Measurements from ENCODE around the gene RASGRF1. TPM values are rescaled to one million over a fixed set of nuclear protein-coding genes. Genes with fewer than 3 reads are reported as not detected.
A peak's percentile ranks its signal among the peaks of the same experiment; 100 is the strongest.

The RASGRF1 gene
- total and polyA plus RNA-seq, 9 of the 15 experiments (the other 6 are each of a cell fraction or from before 2014, with no cell fraction given) = 0.03 to 0.58 (median 0.06) TPM; not detected in 1

DNA sequence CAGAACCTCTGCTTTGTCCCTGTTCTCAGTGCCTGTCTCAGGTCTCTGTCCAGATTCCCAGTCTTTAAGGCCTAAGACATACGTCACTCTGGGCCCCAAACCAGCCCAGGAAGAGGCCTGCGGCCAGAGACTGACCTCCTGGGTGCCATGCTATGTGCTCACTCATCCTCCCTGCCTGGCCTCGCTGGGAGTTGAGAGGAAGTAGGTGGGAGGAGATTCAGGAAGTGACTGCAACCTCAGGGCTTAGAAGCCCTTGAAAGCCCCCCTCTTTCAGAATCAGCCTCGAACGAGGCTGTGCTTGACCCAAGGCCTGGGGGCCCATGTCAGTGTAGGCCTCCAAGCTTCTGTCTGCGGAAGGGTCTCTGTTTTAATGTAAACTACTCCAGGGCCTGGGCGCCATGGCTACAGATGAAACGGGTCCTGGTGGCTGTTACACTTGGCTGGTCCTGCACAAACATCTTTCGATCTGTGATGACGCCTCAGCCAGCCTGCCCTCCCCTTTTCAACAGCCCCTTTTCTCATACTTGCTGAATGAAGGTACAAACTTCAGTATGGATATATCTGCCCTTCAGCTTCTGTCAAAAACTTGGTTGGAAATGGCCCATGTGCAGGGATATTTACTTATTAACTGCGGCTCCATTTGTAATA is 11.7 kb downstream of the RASGRF1 start:
- CTCF ChIA-PET (ENCODE audit: low intra/inter-chr PET ratio) = no interaction called here
- peak overlapping the region; percentile 28 for H2AFZ ChIP-seq (ENCODE audit: low read depth, low read length)
- no peak overlapping the region for H3K9ac ChIP-seq (ENCODE audit: insufficient read depth in 1 of 2, low read depth in 2 of 2, low read length in 2 of 2)
- H3K9me1 ChIP-seq (ENCODE audit: control insufficient read depth, insufficient read depth, low read length) = no peaks in the 10 kb centered on the region
- TF ChIP-seq SPI1 (IDR thresholded peaks at IDR 0.05; ENCODE audit: borderline replicate concordance, low read depth, low read length) (peak; percentile 46; the same call in 1 of the 2 replicates), SIRT6 (IDR thresholded peaks at IDR 0.05; ENCODE audit: low read depth, low read length) (no peak)
- H4K20me1 ChIP-seq (replicated peaks; ENCODE audit: control insufficient read depth, insufficient read depth, low read length) = peaks cover 12% of the 10 kb centered on the region; the same call in 1 of the 2 replicates
- H3K4me1 ChIP-seq (replicated peaks in 1 of 2; ENCODE audit: control insufficient read depth in 2 of 2, insufficient read depth in 2 of 2, low read length in 2 of 2) = no peaks in the 10 kb centered on the region; a peak in 1 of 5 replicates
- H3K9me3 ChIP-seq (replicated peaks; ENCODE audit: control insufficient read depth, insufficient read depth, low read depth, low read length) = no peaks in the 10 kb centered on the region
- POLR2A ChIA-PET = no interaction called here
- H3K36me3 ChIP-seq (ENCODE audit: control insufficient read depth, insufficient read depth, low read length) = no peaks in the 10 kb centered on the region
- peaks cover 0 to 26% of the 10 kb centered on the region in 2 experiments; a peak in 3 of 5 replicates for H3K27me3 ChIP-seq (ENCODE audit: control insufficient read depth in 2 of 2, insufficient read depth in 2 of 2, low read length in 2 of 2)
- WGBS (ENCODE audit: insufficient coverage, low coverage, missing lambda C conversion rate) = 13% methylated on average over 11 of the region's 11 CpGs
- no peak overlapping the region for H3K27ac ChIP-seq (ENCODE audit: extremely low read depth, low read depth, low read length)
- BruUV-seq (replicated peaks) = no TSS peak
- no peak overlapping the region for H3K4me2 ChIP-seq (ENCODE audit: insufficient read depth, low read length)
- H3K4me3 ChIP-seq = no peak overlapping the region
- FAIRE-seq (no peak), ATAC-seq (no peak), DNase-seq (ENCODE audit: extremely low read depth in 1 of 4, low spot score in 3 of 4) (peak in 2 of 4 experiments; percentile 5 to 18)
- no peaks in the 10 kb centered on the region for H3K79me2 ChIP-seq (ENCODE audit: control insufficient read depth, insufficient read depth, low read length)
- in situ Hi-C loops (cut with MboI) = no loop called here
- intact Hi-C loops (cut with micrococcal nuclease) = no loop called here

DNA sequence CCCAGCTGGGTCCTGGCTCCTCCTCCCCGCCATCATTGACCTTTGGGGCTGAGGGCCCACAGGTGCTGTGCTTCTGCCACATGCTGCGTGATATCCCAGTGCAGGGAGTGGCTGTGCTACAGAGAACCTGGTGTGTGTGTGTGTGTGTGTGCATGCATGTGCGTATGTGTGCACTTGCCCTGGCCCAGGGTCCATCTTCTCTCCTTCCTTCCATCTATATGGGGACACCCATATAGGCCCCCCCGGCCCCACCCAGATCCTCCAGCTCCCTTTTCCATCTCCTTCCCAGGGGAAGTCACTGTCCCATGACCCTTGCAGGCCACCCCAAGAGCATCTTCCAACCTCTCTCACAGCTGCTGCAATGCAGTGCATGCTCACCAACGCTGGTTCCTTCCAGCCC is 12.6 kb downstream of the RASGRF1 start:
- intact Hi-C loops (cut with micrococcal nuclease) (no loop called here), in situ Hi-C loops (cut with MboI) (no loop called here)
- peaks cover 9% of the 10 kb centered on the region; the same call in 1 of the 2 replicates for H4K20me1 ChIP-seq (replicated peaks; ENCODE audit: control insufficient read depth, insufficient read depth, low read length)
- H3K4me3 ChIP-seq = no peak overlapping the region
- peaks cover 0 to 27% of the 10 kb centered on the region in 2 experiments; a peak in 4 of 5 replicates for H3K27me3 ChIP-seq (ENCODE audit: control insufficient read depth in 2 of 2, insufficient read depth in 2 of 2, low read length in 2 of 2)
- CTCF ChIA-PET (ENCODE audit: low intra/inter-chr PET ratio) = no interaction called here
- H3K36me3 ChIP-seq (ENCODE audit: control insufficient read depth, insufficient read depth, low read length) = no peaks in the 10 kb centered on the region
- no TSS peak for BruUV-seq (replicated peaks)
- no peaks in the 10 kb centered on the region; a peak in 1 of 5 replicates for H3K4me1 ChIP-seq (replicated peaks in 1 of 2; ENCODE audit: control insufficient read depth in 2 of 2, insufficient read depth in 2 of 2, low read length in 2 of 2)
- H3K4me2 ChIP-seq (ENCODE audit: insufficient read depth, low read length) = no peak overlapping the region
- H3K9ac ChIP-seq (ENCODE audit: insufficient read depth in 1 of 2, low read depth in 2 of 2, low read length in 2 of 2) = no peak overlapping the region
- FAIRE-seq (no peak), ATAC-seq (no peak), DNase-seq (ENCODE audit: extremely low read depth in 1 of 4, low spot score in 3 of 4) (no peak)
- H3K79me2 ChIP-seq (ENCODE audit: control insufficient read depth, insufficient read depth, low read length) = no peaks in the 10 kb centered on the region
- no peak overlapping the region for H3K27ac ChIP-seq (ENCODE audit: extremely low read depth, low read depth, low read length)
- POLR2A ChIA-PET = no interaction called here
- H3K9me1 ChIP-seq (ENCODE audit: control insufficient read depth, insufficient read depth, low read length) = no peaks in the 10 kb centered on the region
- no peaks in the 10 kb centered on the region for H3K9me3 ChIP-seq (replicated peaks; ENCODE audit: control insufficient read depth, insufficient read depth, low read depth, low read length)
- 15% methylated on average over 4 of the region's 5 CpGs for WGBS (ENCODE audit: insufficient coverage, low coverage, missing lambda C conversion rate)
- no peak overlapping the region for H2AFZ ChIP-seq (ENCODE audit: low read depth, low read length)
- TF ChIP-seq TOE1 (IDR thresholded peaks at IDR 0.05; ENCODE audit: borderline replicate concordance) = no peak
- no peak for TF ChIP-seq TOE1 (CRISPR knock-in tag; IDR thresholded peaks at IDR 0.05; ENCODE audit: borderline replicate concordance, low read depth)
- TF ChIP-seq, protein P1, sequence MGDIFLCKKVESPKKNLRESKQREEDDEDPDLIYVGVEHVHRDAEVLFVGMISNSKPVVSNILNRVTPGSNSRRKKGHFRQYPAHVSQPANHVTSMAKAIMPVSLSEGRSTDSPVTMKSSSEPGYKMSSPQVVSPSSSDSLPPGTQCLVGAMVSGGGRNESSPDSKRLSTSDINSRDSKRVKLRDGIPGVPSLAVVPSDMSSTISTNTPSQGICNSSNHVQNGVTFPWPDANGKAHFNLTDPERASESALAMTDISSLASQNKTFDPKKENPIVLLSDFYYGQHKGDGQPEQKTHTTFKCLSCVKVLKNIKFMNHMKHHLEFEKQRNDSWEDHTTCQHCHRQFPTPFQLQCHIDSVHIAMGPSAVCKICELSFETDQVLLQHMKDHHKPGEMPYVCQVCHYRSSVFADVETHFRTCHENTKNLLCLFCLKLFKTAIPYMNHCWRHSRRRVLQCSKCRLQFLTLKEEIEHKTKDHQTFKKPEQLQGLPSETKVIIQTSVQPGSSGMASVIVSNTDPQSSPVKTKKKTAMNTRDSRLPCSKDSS (IDR thresholded peaks at IDR 0.05; ENCODE audit: low read depth, partially characterized antibody) = no peak
- no peak for TF ChIP-seq NFIX (CRISPR knock-in tag; IDR thresholded peaks at IDR 0.05; ENCODE audit: low read depth)
- no peak for TF ChIP-seq ETS2 (tag; IDR thresholded peaks at IDR 0.05; ENCODE audit: borderline replicate concordance, poor library complexity, severe bottlenecking)
